Head of caudate nucleus (tissue), 42 donors: Measurements from ENCODE around the gene ASPA.

ENCODE experiments used
- DNase-seq, 42 donors: peaks; one replicate each; pipeline versions ENCODE4 v3.0.0 to v3.0.0-alpha.2; 2020 to 2021; ENCODE audit warnings: mixed read lengths in 7 of 42
- intact Hi-C: fragments of 100-400 bp; cut with DNase I; formaldehyde crosslinking; loops from one replicate; pipeline ENCODE4 v1.15.0; 2022

Gene ASPA

GRCh38 chr17:3551189-3551588 lies 75.4 kb downstream of the ASPA start:
- DNase-seq: no peak
- intact Hi-C loops: no loop called here

DNA sequence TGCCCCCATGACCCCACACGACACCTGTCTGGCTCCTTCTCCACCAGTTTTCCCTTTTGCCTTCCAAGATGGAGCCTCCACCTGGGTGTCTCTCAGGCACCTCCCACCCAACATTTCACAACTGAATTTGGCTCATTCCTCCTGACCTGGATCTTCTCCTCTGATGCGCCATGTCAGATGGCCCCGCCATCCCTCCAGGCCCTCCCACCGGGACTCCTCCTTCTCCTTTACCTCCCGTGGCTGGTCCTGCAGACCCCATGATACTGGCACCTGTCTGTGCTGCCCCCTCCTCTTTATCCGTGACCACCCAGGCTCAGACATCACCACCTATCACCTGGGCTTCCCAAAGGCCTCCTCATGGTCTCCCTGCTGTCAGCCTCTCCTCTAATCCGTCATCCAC lies 77.1 kb downstream of the ASPA start:
- intact Hi-C loops: no loop called here

More for the DNA sequence above, 77.1 kb downstream of the ASPA start:
- no peak for DNase-seq
